Right lobe of liver (tissue), 6 donors: ENCODE data around the gene HSF4. TPM values are rescaled to one million over a fixed set of nuclear protein-coding genes. Genes with fewer than 3 reads are reported as not detected.
A peak's percentile ranks its signal among the peaks of the same experiment; 100 is the strongest.

ENCODE experiments used
- ATAC-seq, 4 donors: fragments of 200-7000 bp; cut with Tn5 transposase; one replicate each; pipeline ENCODE4 v1.9.1; 2020; ENCODE audit warnings: mild to moderate bottlenecking in 4 of 4, moderate library complexity in 4 of 4
- DNase-seq, 3 donors: peaks; one replicate each; pipeline ENCODE4 v3.0.0-alpha.2; 2020
- H3K27ac ChIP-seq, 3 donors: fragments of 200-600 bp; one replicate each; pipeline ENCODE4 v1.8.0; 2022
- H3K27me3 ChIP-seq, 2 donors: fragments of 200-600 bp; one replicate each; pipeline ENCODE4 v1.8.0; 2022
- H3K36me3 ChIP-seq, 4 donors: fragments of 200-600 bp; sonication (generic) in 1 of 4; one replicate each; pipeline versions ENCODE4 v1.5.1 to v1.8.0; 2017 to 2022; ENCODE audit warnings: control low read depth in 1 of 4
- H3K4me1 ChIP-seq, 4 donors: fragments of 200-600 bp; sonication (generic) in 1 of 4; one replicate each; pipeline versions ENCODE4 v1.5.1 to v1.8.0; 2017 to 2022; ENCODE audit warnings: control low read depth in 1 of 4
- H3K4me3 ChIP-seq, 3 donors: fragments of 200-600 bp; one replicate each; pipeline ENCODE4 v1.8.0; 2022
- H3K9me3 ChIP-seq, 4 donors: fragments of 200-600 bp; sonication (generic) in 1 of 4; one replicate each; pipeline versions ENCODE4 v1.5.1 to v1.8.0; 2017 to 2022; ENCODE audit warnings: control low read depth in 1 of 4
- POLR2A ChIP-seq: fragments of 450-650 bp; IDR thresholded peaks from one replicate; pipeline ENCODE4 v1.6.1; 2017; ENCODE audit warnings: antibody characterized with exemption, mild to moderate bottlenecking
- WGBS: methylation state at CpG from one replicate; pipeline ENCODE4 v1.1.6; 2018; ENCODE audit warnings: low coverage, low lambda C conversion rate; ENCODE audit not compliant: insufficient coverage; ENCODE audit errors: missing lambda C conversion rate; 5-methylcytosine and 5-hydroxymethylcytosine counted together
- intact Hi-C, 2 donors: fragments of 100-400 bp; cut with DNase I; formaldehyde crosslinking; loops; one replicate each; pipeline versions ENCODE4 v1.11.2 to v1.14.1; 2022
- total RNA-seq, 6 experiments: library from RNA; depleted of rRNA in 2 of 6; stranded (reverse); fragments of >200 nt in 2 of 6; fragmentation: NEBNext Ultra II Directional in 3 of 6; extraction: Animal tissue kit (Norgen Biotek cat#: 25700) in 3 of 6; gene quantifications; one replicate each; pipeline versions ENCODE4 v1.1.0 to v1.2.4, GENCODE V29; 2016 to 2023
- TF ChIP-seq, protein P1 (sequence below), 4 donors: fragments of 200-600 bp in 3 of 4; fragments of 450-650 bp in 1 of 4; IDR thresholded peaks; one replicate each; pipeline versions ENCODE4 v1.5.1 to v1.8.0; 2016 to 2022; ENCODE audit warnings: antibody characterized with exemption in 4 of 4, mild to moderate bottlenecking in 2 of 4
- donor health status: DM: no; HTN: yes; CAD: no.
- donor health status: DM: no; HTN: no; CAD: no.
- donor health status: DM: no; HTN: no; CAD: no.
- donor health status: DM: no; HTN: yes; CAD: no.
- donor health status: DM: no; HTN: yes; CAD: no.

Gene HSF4
- total RNA-seq, 6 experiments from 2014 or later: 10.4 to 44.1 (median 30.1) TPM

DNA sequence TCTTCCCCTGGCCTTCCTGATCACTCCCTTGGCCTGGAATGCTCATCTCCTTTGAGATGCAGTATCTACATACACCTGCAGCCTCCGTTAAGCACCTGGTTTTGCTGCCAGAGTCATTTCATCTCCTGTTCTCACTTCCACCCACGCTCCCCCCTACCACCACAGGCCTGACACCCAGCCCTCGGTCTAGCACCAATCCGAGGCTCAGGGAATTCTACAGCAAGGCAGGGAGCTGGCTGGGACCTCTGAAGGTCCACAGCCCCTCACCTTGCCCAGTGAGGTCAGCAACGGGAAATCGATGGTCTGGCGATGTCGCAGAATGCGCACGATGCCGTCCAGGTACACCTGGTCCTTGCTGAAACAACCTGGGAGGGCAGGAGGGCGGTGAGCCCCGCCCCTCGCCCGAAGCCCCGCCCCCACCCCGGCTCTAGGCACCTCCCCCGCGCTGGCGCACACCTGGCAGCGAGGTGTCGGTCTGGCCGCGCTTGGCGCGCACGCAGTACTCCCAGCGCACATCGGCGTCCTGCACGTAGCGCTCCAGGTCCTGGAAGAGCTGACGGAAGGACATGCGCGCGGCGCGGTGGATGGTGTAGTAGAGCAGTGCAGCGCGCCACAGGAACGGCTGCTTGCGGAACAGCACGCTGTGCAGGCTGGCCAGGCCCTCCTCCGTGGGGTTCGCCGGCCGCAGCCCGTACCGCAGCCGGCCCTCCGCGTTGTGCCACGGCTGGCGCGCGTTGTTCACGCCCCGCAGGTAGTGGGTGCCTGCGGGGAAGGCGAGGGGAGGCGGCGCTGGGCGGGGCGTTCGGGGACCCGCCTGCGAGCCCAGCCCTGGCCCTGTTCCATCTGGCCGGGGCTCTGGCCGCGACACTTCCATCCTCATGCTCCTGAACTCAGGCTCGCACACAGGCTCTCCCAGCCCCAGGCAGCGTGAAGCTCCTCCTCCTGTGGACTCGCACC lies 13.5 kb downstream of the HSF4 start:
- intact Hi-C loops: no loop called here
- TF ChIP-seq POLR2A: peak; percentile 43
- TF ChIP-seq, protein P1, sequence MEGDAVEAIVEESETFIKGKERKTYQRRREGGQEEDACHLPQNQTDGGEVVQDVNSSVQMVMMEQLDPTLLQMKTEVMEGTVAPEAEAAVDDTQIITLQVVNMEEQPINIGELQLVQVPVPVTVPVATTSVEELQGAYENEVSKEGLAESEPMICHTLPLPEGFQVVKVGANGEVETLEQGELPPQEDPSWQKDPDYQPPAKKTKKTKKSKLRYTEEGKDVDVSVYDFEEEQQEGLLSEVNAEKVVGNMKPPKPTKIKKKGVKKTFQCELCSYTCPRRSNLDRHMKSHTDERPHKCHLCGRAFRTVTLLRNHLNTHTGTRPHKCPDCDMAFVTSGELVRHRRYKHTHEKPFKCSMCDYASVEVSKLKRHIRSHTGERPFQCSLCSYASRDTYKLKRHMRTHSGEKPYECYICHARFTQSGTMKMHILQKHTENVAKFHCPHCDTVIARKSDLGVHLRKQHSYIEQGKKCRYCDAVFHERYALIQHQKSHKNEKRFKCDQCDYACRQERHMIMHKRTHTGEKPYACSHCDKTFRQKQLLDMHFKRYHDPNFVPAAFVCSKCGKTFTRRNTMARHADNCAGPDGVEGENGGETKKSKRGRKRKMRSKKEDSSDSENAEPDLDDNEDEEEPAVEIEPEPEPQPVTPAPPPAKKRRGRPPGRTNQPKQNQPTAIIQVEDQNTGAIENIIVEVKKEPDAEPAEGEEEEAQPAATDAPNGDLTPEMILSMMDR (IDR thresholded peaks at IDR 0.05): peak in 1 of 4 donors; percentile 11
- peak overlapping the region; percentile 40 to 51 (median 44) for H3K4me3 ChIP-seq
- H3K36me3 ChIP-seq: no peaks in the 10 kb centered on the region
- peak; percentile 58 to 69 (median 64) for ATAC-seq
- H3K27ac ChIP-seq: peak overlapping the region in 2 of 3 donors; percentile 15 to 69
- 35% methylated on average over 5 of the region's 73 CpGs for WGBS
- no peaks in the 10 kb centered on the region for H3K9me3 ChIP-seq
- H3K4me1 ChIP-seq: peaks cover 0 to 31% (median 10%) of the 10 kb centered on the region in 4 donors
- no peaks in the 10 kb centered on the region for H3K27me3 ChIP-seq
- DNase-seq: peak; percentile 86 to 90 (median 88)

DNA sequence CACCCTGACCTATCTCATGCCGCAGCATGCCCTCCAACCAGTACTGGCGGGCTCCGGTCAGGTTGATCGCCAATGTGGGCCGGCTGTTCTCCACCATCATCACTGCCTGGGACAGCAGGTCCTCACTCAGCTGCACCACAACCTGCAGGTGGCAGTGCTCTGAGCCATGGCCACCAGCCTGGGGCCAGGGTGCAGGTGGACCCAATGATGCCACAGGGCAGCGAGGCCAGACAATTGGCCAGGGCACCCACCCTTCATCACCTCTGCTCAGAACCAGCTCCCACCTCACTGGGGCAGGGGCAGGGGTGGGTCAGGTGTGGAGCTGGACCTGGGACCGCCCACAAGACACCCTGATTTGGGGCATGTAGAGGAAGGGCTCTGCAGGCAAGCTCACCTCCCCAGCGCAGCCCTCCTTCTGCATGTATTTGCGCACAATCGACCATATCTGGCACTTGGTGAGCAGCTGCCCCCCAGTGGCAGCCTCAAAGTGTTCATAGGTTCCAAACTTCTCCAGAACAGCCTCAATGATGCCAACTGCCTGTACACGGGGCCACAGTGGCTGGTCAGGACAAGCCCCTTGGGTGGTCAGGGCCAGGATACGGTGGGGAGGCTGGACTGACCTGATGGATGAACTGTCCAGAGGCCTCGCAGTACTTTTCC lies 15.0 kb downstream of the HSF4 start:
- Histone ChIP-seq H3K4me1 (peaks cover 0 to 23% (median 6%) of the 10 kb centered on the region in 4 donors), H3K27ac (no peak overlapping the region), H3K9me3 (no peaks in the 10 kb centered on the region), H3K27me3 (no peaks in the 10 kb centered on the region), H3K36me3 (no peaks in the 10 kb centered on the region), H3K4me3 (no peak overlapping the region)
- intact Hi-C loops: no loop called here
- DNase-seq (no peak), ATAC-seq (no peak)
- TF ChIP-seq POLR2A: no peak
- TF ChIP-seq, protein P1 (IDR thresholded peaks at IDR 0.05): peak in 2 of 4 donors; percentile 6 to 15
- WGBS: no CpG with 5 or more reads among the region's 13 CpGs

DNA sequence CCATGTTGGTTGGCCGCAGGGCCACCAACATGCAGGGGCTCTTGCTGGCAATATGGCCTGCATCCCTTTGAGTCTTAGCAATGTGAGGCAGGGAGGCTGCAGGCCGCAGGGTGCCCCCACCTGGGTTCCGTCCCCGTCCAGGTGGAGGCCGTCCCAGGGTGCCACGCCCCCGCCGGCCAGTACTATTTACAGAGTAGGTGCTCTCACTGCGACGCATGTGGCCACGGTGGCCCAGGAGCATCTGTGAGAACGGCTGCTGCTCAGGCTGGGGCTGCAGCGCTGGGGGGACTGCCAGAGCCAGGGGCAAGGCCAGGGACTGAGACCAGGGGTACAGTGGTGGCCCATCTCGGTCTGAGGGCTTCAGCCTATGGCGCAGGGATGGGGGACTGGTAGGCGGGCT lies 15.6 kb downstream of the HSF4 start:
- no peak for ATAC-seq
- Histone ChIP-seq H3K36me3 (no peaks in the 10 kb centered on the region), H3K4me3 (no peak overlapping the region), H3K4me1 (peaks cover 0 to 26% (median 9%) of the 10 kb centered on the region in 4 donors), H3K9me3 (no peaks in the 10 kb centered on the region), H3K27ac (no peak overlapping the region), H3K27me3 (no peaks in the 10 kb centered on the region)
- intact Hi-C loops: no loop called here
- TF ChIP-seq POLR2A: no peak
- TF ChIP-seq, protein P1 (IDR thresholded peaks at IDR 0.05): no peak
- no peak for DNase-seq
- 100% methylated on average over 1 of the region's 16 CpGs for WGBS

DNA sequence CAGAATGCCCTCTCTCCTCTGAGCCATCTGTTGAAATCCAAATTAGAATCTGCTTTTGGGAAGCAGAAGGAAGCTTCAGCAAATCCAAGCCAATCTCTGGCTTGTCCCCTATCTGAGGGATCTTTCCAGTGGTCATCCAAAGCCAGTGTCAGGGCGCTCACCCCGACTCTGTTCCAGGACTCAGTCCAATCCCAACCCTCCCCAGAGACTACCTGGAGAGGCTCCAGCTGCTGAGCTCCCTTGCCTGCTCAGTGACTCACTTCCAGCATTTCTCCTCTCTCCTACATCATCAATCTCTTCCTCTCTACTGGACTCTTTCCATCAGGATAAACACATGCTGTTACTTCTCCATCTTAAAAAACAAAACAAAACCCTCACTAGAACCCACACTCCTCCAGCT lies 16.8 kb downstream of the HSF4 start:
- Histone ChIP-seq H3K36me3 (no peaks in the 10 kb centered on the region), H3K27ac (no peak overlapping the region), H3K27me3 (no peaks in the 10 kb centered on the region), H3K4me1 (peaks cover 0 to 33% (median 13%) of the 10 kb centered on the region in 4 donors), H3K4me3 (no peak overlapping the region), H3K9me3 (no peaks in the 10 kb centered on the region)
- TF ChIP-seq POLR2A: no peak
- TF ChIP-seq, protein P1 (IDR thresholded peaks at IDR 0.05): no peak
- no peak for ATAC-seq
- intact Hi-C loops: no loop called here
- 22% methylated on average over 2 of the region's 2 CpGs for WGBS
- DNase-seq: no peak
